HG03558 (cell line): Measurements from ENCODE around the gene ADGRG7.

ENCODE experiments used
- ATAC-seq: cut with Tn5 transposase; IDR thresholded peaks from one replicate; pipeline ENCODE4 v1.9.1; 2021; ENCODE audit warnings: moderate number of reproducible peaks; ENCODE audit not compliant: unreplicated experiment; ENCODE audit errors: extremely low read depth

Gene ADGRG7

GRCh38 chr3:100696161-100696560 is 86.8 kb downstream of the ADGRG7 start:
- no peak for ATAC-seq

GRCh38 chr3:100697172-100697571 is 87.8 kb downstream of the ADGRG7 start:
- no peak for ATAC-seq

- ATAC-seq: no peak
These were observed 88.4 kb downstream of the ADGRG7 start for GRCh38 chr3:100697723-100698285.

GRCh38 chr3:100698736-100699135 is 89.3 kb downstream of the ADGRG7 start:
- ATAC-seq: no peak

GRCh38 chr3:100700708-100701107 is 91.3 kb downstream of the ADGRG7 start:
- no peak for ATAC-seq

GRCh38 chr3:100702082-100702979 is 92.9 kb downstream of the ADGRG7 start:
- no peak for ATAC-seq

GRCh38 chr3:100702980-100703345 is 93.6 kb downstream of the ADGRG7 start:
- no peak for ATAC-seq

GRCh38 chr3:100703865-100704264 is 94.5 kb downstream of the ADGRG7 start:
- ATAC-seq: no peak

GRCh38 chr3:100706365-100706764 is 97.0 kb downstream of the ADGRG7 start:
- no peak for ATAC-seq

GRCh38 chr3:100708644-100708988 is 99.2 kb downstream of the ADGRG7 start:
- no peak for ATAC-seq

- ATAC-seq: peak; percentile 92
These were observed 99.8 kb downstream of the ADGRG7 start, which contains the start of gene TFG for GRCh38 chr3:100708989-100709841. TFG (plus strand) TSS chr3:100709494; CDS start chr3:100713686, 4,192 bp downstream.

- no peak for ATAC-seq
These were observed 100.5 kb downstream of the ADGRG7 start for GRCh38 chr3:100709842-100710260.

GRCh38 chr3:100710261-100710968 is 101.0 kb downstream of the ADGRG7 start:
- ATAC-seq: peak; percentile 25

GRCh38 chr3:100715176-100715575 is 105.8 kb downstream of the ADGRG7 start:
- no peak for ATAC-seq

GRCh38 chr3:100717063-100717462 is 107.7 kb downstream of the ADGRG7 start:
- no peak for ATAC-seq

GRCh38 chr3:100717637-100718487 is 108.5 kb downstream of the ADGRG7 start:
- no peak for ATAC-seq

- no peak for ATAC-seq
These were observed 109.7 kb downstream of the ADGRG7 start for GRCh38 chr3:100719136-100719535.

GRCh38 chr3:100720426-100720825 is 111.0 kb downstream of the ADGRG7 start:
- no peak for ATAC-seq

- no peak for ATAC-seq
These were observed 116.6 kb downstream of the ADGRG7 start for GRCh38 chr3:100725935-100726513.
